Naive thymus-derived CD8-positive, alpha-beta T cell (primary cell): Measurements from ENCODE around the gene PPM1A. TPM values are rescaled to one million over a fixed set of nuclear protein-coding genes. Genes with fewer than 3 reads are reported as not detected.

Source experiments
- ATAC-seq, 2 donors: fragments of 150-1000 bp; cut with Tn5 transposase in 1 of 2; sonication (Bioruptor Pico), chemical (Tn5 transposase) in 1 of 2; 1 replicate in 1 of 2; 2 replicates in 1 of 2; pipeline ENCODE4 v1.10.0; 2021; ENCODE audit warnings: mild to moderate bottlenecking in 2 of 2, moderate library complexity in 2 of 2
- POLR2A ChIA-PET: fragments of 350-600 bp; sonication (Branson Sonifier 250); formaldehyde crosslinking; loops from one replicate; lab custom pipeline; 2021; ENCODE audit warnings: antibody characterized with exemption; lab: Charles Lee
- DNase-seq, 10 donors: peaks; one replicate each; pipeline versions ENCODE4 v3.0.0 to v3.0.0-alpha.2; 2020 to 2022
- H3K27ac Mint-ChIP-seq, 10 donors: one replicate each; pipeline ENCODE4 v1.8.0; 2020 to 2022; ENCODE audit warnings: mild to moderate bottlenecking in 10 of 10, mixed read lengths in 10 of 10, moderate library complexity in 4 of 10, inconsistent platforms in 1 of 10
- H3K27me3 Mint-ChIP-seq, 5 donors: one replicate each; pipeline ENCODE4 v1.8.0; 2021 to 2022; ENCODE audit warnings: mixed read lengths in 5 of 5
- H3K36me3 Mint-ChIP-seq, 3 donors: one replicate each; pipeline ENCODE4 v1.8.0; 2020 to 2022; ENCODE audit warnings: mixed read lengths in 3 of 3, mild to moderate bottlenecking in 2 of 3, inconsistent platforms in 1 of 3
- H3K4me1 Mint-ChIP-seq, 4 donors: one replicate each; pipeline ENCODE4 v1.8.0; 2021 to 2022; ENCODE audit warnings: mixed read lengths in 4 of 4
- H3K4me3 Mint-ChIP-seq, 10 donors: one replicate each; pipeline ENCODE4 v1.8.0; 2020 to 2022; ENCODE audit warnings: mild to moderate bottlenecking in 10 of 10, mixed read lengths in 10 of 10, moderate library complexity in 6 of 10, inconsistent platforms in 1 of 10
- H3K9me3 Mint-ChIP-seq, 9 donors: one replicate each; pipeline ENCODE4 v1.8.0; 2020 to 2022; ENCODE audit warnings: mixed read lengths in 9 of 9, mild to moderate bottlenecking in 3 of 9, inconsistent platforms in 1 of 9, moderate library complexity in 1 of 9
- polyA plus RNA-seq, 3 donors: library from polyadenylated mRNA; unstranded; fragments of 300-500 nt; fragmentation: Illumina TruSeq; gene quantifications; one replicate each; pipeline ENCODE4 v1.2.3, GENCODE V29; 2021
- total RNA-seq, 8 experiments: library from RNA in 2 of 8; stranded (reverse) in 2 of 8; gene quantifications; one replicate each; pipeline ENCODE4 v1.2.3 and lab custom pipeline; 2021 to 2026

The PPM1A gene
- total RNA-seq (10 to 100 TPM; 47.5 to 48.3 TPM), polyA plus RNA-seq (10 to 100 TPM; 15.0 to 18.0 (median 16.9) TPM), total RNA-seq (lab: John Stamatoyannopoulos, UW) (69.6 to 151 (median 105) reads per million in 6 experiments)

GRCh38 chr14:60248697-60249318 is at the start of gene PPM1A:
TSS of gene PPM1A (plus strand) at chr14:60249221. CDS start at chr14:60282704, 33,483 bp downstream.
- POLR2A ChIA-PET = interaction anchor here (0.6 to 2.5 kb wide), 29 partner anchors 10 to 1950 kb away, joined by 3 to 31 read pairs (median 4); partner anchors contain the start of genes ARID4A, DHRS7, GPR135 and JKAMP
- Mint-ChIP-seq H3K27me3 (peaks cover 0 to 3% (median 0%) of the 10 kb centered on the region in 5 donors), H3K4me3 (peak within 1 kb of the TSS; percentile 90 to 99 (median 98)), H3K9me3 (no peaks in the 10 kb centered on the region), H3K36me3 (no peaks in the 10 kb centered on the region), H3K27ac (peak within 1 kb of the TSS; percentile 98 to 100 (median 100)), H3K4me1 (peaks cover 29 to 57% (median 47%) of the 10 kb centered on the region in 4 donors)
- peak; percentile 91 to 98 (median 94) for DNase-seq
- peak; percentile 70 to 75 for ATAC-seq

- POLR2A ChIA-PET = no interaction called here
These were observed 49.7 kb upstream of the PPM1A start for GRCh38 chr14:60199321-60199720.

GRCh38 chr14:60204104-60204842 is 44.7 kb upstream of the PPM1A start:
- Mint-ChIP-seq H3K27me3 (peaks cover 11 to 31% (median 16%) of the 10 kb centered on the region in 5 donors), H3K4me1 (no peaks in the 10 kb centered on the region), H3K4me3 (no peak overlapping the region), H3K9me3 (peaks cover 7 to 24% (median 11%) of the 10 kb centered on the region in 9 donors), H3K36me3 (peaks cover 0 to 8% (median 7%) of the 10 kb centered on the region in 3 donors), H3K27ac (no peak overlapping the region)
- no peak for DNase-seq
- no peak for ATAC-seq
- POLR2A ChIA-PET = no interaction called here

More at GRCh38 chr14:60199321-60199720, 49.7 kb upstream of the PPM1A start:
- no peak overlapping the region for H3K4me3 Mint-ChIP-seq
- no peaks in the 10 kb centered on the region for H3K4me1 Mint-ChIP-seq
- no peak overlapping the region for H3K27ac Mint-ChIP-seq
- ATAC-seq = no peak
- peaks cover 0 to 12% (median 6%) of the 10 kb centered on the region in 5 donors for H3K27me3 Mint-ChIP-seq
- peaks cover 0 to 18% (median 12%) of the 10 kb centered on the region in 3 donors for H3K36me3 Mint-ChIP-seq
- peaks cover 11 to 40% (median 20%) of the 10 kb centered on the region in 9 donors for H3K9me3 Mint-ChIP-seq
- DNase-seq = no peak

GRCh38 chr14:60204843-60205774 is 43.9 kb upstream of the PPM1A start:
- DNase-seq = no peak
- Mint-ChIP-seq H3K9me3 (peaks cover 0 to 16% (median 3%) of the 10 kb centered on the region in 9 donors), H3K27me3 (peaks cover 9 to 31% (median 17%) of the 10 kb centered on the region in 5 donors), H3K4me3 (no peak overlapping the region), H3K4me1 (no peaks in the 10 kb centered on the region), H3K27ac (no peak overlapping the region), H3K36me3 (no peaks in the 10 kb centered on the region)
- no peak for ATAC-seq
- POLR2A ChIA-PET = no interaction called here

DNA sequence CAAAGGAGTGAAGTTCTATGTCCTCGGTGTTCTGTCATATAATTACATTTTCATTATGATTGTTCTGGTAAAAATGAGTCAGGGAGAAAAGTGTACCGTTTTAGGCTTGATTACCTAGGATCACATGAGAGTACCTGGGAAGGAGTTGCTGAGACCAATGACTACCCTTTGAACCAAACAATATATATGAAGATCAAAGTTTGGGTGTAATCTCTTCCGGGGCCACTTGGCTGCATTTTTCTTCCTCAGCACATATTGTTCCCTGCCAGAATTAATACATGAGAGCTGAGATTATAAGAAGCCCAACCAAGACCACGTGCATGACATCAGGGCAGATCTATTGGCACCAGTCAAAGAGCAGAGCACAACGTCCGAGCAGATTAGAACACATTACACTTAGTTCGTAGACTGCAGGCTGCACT is 42.8 kb upstream of the PPM1A start:
- H3K36me3 Mint-ChIP-seq = no peaks in the 10 kb centered on the region
- no peak overlapping the region for H3K27ac Mint-ChIP-seq
- peaks cover 7 to 31% (median 17%) of the 10 kb centered on the region in 5 donors for H3K27me3 Mint-ChIP-seq
- DNase-seq = no peak
- H3K9me3 Mint-ChIP-seq = peaks cover 0 to 5% (median 0%) of the 10 kb centered on the region in 9 donors
- H3K4me3 Mint-ChIP-seq = no peak overlapping the region
- no peak for ATAC-seq
- POLR2A ChIA-PET = no interaction called here
- H3K4me1 Mint-ChIP-seq = no peaks in the 10 kb centered on the region

DNA sequence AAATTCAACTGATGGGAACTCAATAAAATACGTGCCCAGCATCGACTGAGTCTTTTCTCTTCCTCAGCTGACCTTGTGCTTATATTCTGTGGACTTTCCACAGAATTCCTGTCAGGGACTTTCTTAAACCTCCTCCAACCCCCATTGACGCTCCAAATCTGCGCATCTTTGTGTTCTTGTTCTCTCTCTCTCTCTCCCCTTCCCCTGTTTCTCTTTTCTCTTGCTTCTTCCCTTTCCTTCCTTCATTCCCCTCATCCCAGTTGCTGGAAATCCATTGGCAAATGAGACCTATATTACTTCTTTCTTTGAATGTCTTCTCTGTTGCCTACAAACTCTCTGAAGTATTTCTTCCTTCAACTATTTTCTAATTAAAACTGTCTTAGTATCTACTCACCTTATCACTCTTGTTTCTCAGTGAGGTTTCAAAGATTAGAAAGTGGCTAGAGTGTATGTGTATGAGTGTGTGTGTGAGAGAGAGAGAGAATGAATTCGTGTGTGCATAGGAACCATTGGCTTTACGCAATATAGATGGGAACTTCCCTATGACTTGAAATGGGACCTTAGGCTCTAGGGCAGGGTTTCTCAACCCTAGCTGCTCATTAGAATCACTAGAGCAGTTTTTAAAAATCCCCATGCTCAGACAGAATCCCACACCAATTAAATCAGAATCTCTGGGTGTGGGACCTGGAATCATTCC is 42.0 kb upstream of the PPM1A start:
- no peaks in the 10 kb centered on the region for H3K4me1 Mint-ChIP-seq
- POLR2A ChIA-PET = no interaction called here
- ATAC-seq = no peak

GRCh38 chr14:60210703-60211102 is 38.3 kb upstream of the PPM1A start:
- POLR2A ChIA-PET = no interaction called here
- Mint-ChIP-seq H3K27me3 (peaks cover 7 to 16% (median 9%) of the 10 kb centered on the region in 5 donors), H3K4me3 (no peak overlapping the region), H3K9me3 (peaks cover 0 to 3% (median 0%) of the 10 kb centered on the region in 9 donors), H3K36me3 (no peaks in the 10 kb centered on the region), H3K27ac (peak overlapping the region in 2 of 10 donors; percentile 32 to 41), H3K4me1 (no peaks in the 10 kb centered on the region)
- ATAC-seq (no peak), DNase-seq (no peak)

More for the DNA sequence above, 42.0 kb upstream of the PPM1A start:
- H3K9me3 Mint-ChIP-seq = peaks cover 0 to 3% (median 0%) of the 10 kb centered on the region in 9 donors
- no peak overlapping the region for H3K4me3 Mint-ChIP-seq
- no peak overlapping the region for H3K27ac Mint-ChIP-seq
- DNase-seq = no peak
- H3K27me3 Mint-ChIP-seq = peaks cover 7 to 31% (median 17%) of the 10 kb centered on the region in 5 donors
- H3K36me3 Mint-ChIP-seq = no peaks in the 10 kb centered on the region

DNA sequence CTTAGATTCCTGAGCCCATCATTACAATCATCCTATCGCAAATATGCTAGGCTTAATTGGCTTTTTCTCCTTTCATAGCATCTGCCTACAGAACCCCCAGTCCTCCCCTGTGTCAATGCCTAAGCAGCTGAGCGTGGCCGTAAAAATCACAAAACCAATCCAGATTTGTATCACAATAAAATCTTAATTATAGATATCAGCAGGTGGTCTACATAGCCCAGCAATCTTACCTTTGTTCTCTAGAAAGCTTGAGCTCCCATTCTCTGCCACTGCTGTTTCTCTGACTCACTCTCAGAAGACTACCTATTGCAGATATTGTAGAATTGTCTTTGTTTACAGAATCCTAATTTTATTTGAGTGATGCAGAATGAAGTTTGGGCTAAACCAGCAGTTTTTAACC is 37.9 kb upstream of the PPM1A start:
- peaks cover 7 to 13% (median 9%) of the 10 kb centered on the region in 5 donors for H3K27me3 Mint-ChIP-seq
- peaks cover 0 to 3% (median 0%) of the 10 kb centered on the region in 9 donors for H3K9me3 Mint-ChIP-seq
- H3K4me3 Mint-ChIP-seq = no peak overlapping the region
- no peak for ATAC-seq
- no peaks in the 10 kb centered on the region for H3K36me3 Mint-ChIP-seq
- H3K27ac Mint-ChIP-seq = peak overlapping the region in 1 of 10 donors; percentile 32
- H3K4me1 Mint-ChIP-seq = no peaks in the 10 kb centered on the region
- DNase-seq = no peak
- POLR2A ChIA-PET = no interaction called here

DNA sequence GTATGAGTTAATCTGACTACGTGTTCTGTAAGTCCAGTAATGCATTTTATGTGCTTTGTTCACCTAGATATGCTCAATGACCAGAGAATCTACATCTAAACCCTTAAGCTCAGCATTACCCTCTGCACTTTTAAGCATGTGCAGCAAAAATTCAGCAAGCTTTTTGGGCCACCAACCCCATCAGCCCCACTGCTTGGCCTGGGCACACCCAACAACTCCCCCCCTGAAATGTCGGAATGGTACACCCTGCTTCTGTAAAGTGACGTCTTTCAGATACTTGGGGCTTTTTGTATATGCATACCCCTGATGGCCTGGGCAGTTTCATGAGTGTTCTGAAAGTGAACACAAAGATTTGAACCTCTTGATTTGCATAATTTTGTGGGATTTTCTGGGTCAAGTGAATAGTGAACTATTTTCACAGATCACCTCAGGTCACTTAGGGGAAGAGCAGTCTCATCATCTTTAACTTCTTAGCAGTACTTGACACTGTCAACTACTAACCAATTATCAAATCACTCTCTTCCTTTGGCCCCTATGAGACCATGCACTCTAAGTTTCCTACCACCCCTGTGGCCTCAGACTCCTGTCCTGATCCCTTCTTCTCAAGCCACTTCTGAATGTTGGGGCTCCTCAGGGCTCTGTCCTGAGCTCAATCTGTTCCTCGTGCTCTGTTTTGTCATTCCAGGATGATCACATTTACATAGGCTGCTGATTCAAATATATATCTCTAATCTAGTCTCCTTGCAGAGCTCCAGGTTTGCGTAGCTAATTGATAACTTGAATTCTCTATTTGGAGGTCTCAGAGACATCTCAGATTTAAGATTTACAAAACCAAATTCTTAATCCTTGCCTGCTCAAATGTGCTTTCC is 36.3 kb upstream of the PPM1A start:
- DNase-seq (no peak), ATAC-seq (no peak)
- peaks cover 0 to 4% (median 3%) of the 10 kb centered on the region in 5 donors for H3K27me3 Mint-ChIP-seq
- H3K4me1 Mint-ChIP-seq = no peaks in the 10 kb centered on the region
- H3K4me3 Mint-ChIP-seq = no peak overlapping the region
- peaks cover 0 to 3% (median 0%) of the 10 kb centered on the region in 9 donors for H3K9me3 Mint-ChIP-seq
- H3K27ac Mint-ChIP-seq = no peak overlapping the region
- POLR2A ChIA-PET = no interaction called here
- H3K36me3 Mint-ChIP-seq = no peaks in the 10 kb centered on the region

- Mint-ChIP-seq H3K27me3 (peaks cover 0 to 4% (median 2%) of the 10 kb centered on the region in 5 donors), H3K9me3 (peaks cover 0 to 3% (median 0%) of the 10 kb centered on the region in 9 donors), H3K4me3 (no peak overlapping the region), H3K27ac (no peak overlapping the region), H3K4me1 (no peaks in the 10 kb centered on the region), H3K36me3 (no peaks in the 10 kb centered on the region)
- POLR2A ChIA-PET = no interaction called here
- ATAC-seq (no peak), DNase-seq (no peak)
These were observed 35.0 kb upstream of the PPM1A start for GRCh38 chr14:60214003-60214402.
